Heart right ventricle (tissue), 16 donors: Measurements from ENCODE around the gene ZMYND8. TPM values are rescaled to one million over a fixed set of nuclear protein-coding genes. Genes with fewer than 3 reads are reported as not detected.

ENCODE experiments used
- ATAC-seq, 8 donors: fragments of 200-7000 bp; cut with Tn5 transposase; one replicate each; pipeline ENCODE4 v1.9.1; 2020; ENCODE audit warnings: mild to moderate bottlenecking in 8 of 8, moderate library complexity in 8 of 8, moderate number of reproducible peaks in 1 of 8
- DNase-seq, 2 donors: peaks; one replicate each; pipeline ENCODE4 v3.0.0-alpha.2; 2020
- H3K27ac ChIP-seq, 10 donors: fragments of 200-600 bp; sonication (generic) in 2 of 10; one replicate each; pipeline versions ENCODE4 v1.5.0 to v1.8.0; 2020 to 2022; ENCODE audit warnings: mild to moderate bottlenecking in 3 of 10
- H3K27me3 ChIP-seq, 7 donors: fragments of 200-600 bp; one replicate each; pipeline ENCODE4 v1.8.0; 2021 to 2022; ENCODE audit warnings: mild to moderate bottlenecking in 2 of 7
- H3K36me3 ChIP-seq, 9 donors: fragments of 200-600 bp; sonication (generic) in 1 of 9; one replicate each; pipeline versions ENCODE4 v1.5.0 to v1.8.0; 2020 to 2022; ENCODE audit warnings: mild to moderate bottlenecking in 2 of 9
- H3K4me1 ChIP-seq, 9 donors: fragments of 200-600 bp; sonication (generic) in 1 of 9; one replicate each; pipeline versions ENCODE4 v1.5.0 to v1.8.0; 2020 to 2022; ENCODE audit warnings: mild to moderate bottlenecking in 4 of 9
- H3K4me3 ChIP-seq, 10 donors: fragments of 200-600 bp; sonication (generic) in 2 of 10; one replicate each; pipeline versions ENCODE4 v1.5.0 to v1.8.0; 2020 to 2022; ENCODE audit warnings: mild to moderate bottlenecking in 7 of 10, moderate library complexity in 2 of 10
- H3K9me3 ChIP-seq, 11 donors: fragments of 200-600 bp in 10 of 11; sonication (generic) in 2 of 11; one replicate each; pipeline versions ENCODE4 v1.5.0 to v1.8.0; 2013 to 2022; ENCODE audit warnings: mild to moderate bottlenecking in 2 of 11, control low read depth in 1 of 11, moderate library complexity in 1 of 11
- WGBS, 2 donors: extraction: QIAGEN DNeasy Blood & Tissue Kit; methylation state at CpG; one replicate each; pipeline ENCODE4 v1.1.7; 2013; ENCODE audit warnings: inconsistent platforms in 1 of 2; 5-methylcytosine and 5-hydroxymethylcytosine counted together
- intact Hi-C, 10 donors: fragments of 100-400 bp; cut with DNase I; formaldehyde crosslinking; loops; one replicate each; pipeline versions ENCODE4 v1.11.1 to v1.14.2; 2022
- polyA plus RNA-seq, 2 donors: library from polyadenylated mRNA; stranded (reverse); fragments of 200-250 nt; gene quantifications; one replicate each; pipeline ENCODE4 v1.2.3, GENCODE V29; 2013
- total RNA-seq, 10 donors: library from RNA; stranded (reverse); fragmentation: NEBNext Ultra II Directional in 3 of 10; extraction: Animal tissue kit (Norgen Biotek cat#: 25700) in 3 of 10; gene quantifications; one replicate each; pipeline versions ENCODE4 v1.2.1 to v1.2.4, GENCODE V29; 2021 to 2023
- TF ChIP-seq, protein P1 (sequence below), 9 donors: fragments of 200-600 bp; sonication (generic) in 2 of 9; IDR thresholded peaks; one replicate each; pipeline versions ENCODE4 v1.5.0 to v1.8.0; 2021 to 2022; ENCODE audit warnings: antibody characterized with exemption in 9 of 9, mild to moderate bottlenecking in 5 of 9, moderate library complexity in 1 of 9
- donor health status: Arrhythmogenic right ventricular cardiomyopathy.
- donor health status: ischemic (EF 13 %, LVEDD 7.1; RV severe dilation, severe dysfunction).
- donor health status: healthy with polysubstance abuse.
- donor health status: DM: no; HTN: yes; CAD: no.
- donor health status: DM: no; HTN: no; CAD: no.
- donor health status: ischemic (EF 25% LVEDD 6.9; RV normal size, moderate dysfunction).
- donor health status: ischemic (EF 25% LVEDD 5.7; RV mildly dilated, moderate dysfunction).
- donor health status: healthy.
- donor health status: DM: yes; HTN: yes; CAD: no.
- donor health status: Ischemic cardiomyopathy.
- donor health status: ischemic (EF 35%, LVEDD 5.7; RV mildly dilated, moderate dysfunction).
- donor health status: nonischemic (EF 11% LVEDD 7.7; RV severe dilation, severe dysfunction).
- donor health status: DM: yes; HTN: yes; CAD: no.
- donor health status: PGD.
- donor health status: ischemic (EF 29% LVEDD 5.4; RV normal size, mild dysfunction).
- donor health status: nonischemic (EF 23%, LVEDD 6.1; RV moderate dilation, normal function).

The ZMYND8 gene
- total and polyA plus RNA-seq, 12 donors, result 6.4 to 39.0 (median 28.0) TPM

DNA sequence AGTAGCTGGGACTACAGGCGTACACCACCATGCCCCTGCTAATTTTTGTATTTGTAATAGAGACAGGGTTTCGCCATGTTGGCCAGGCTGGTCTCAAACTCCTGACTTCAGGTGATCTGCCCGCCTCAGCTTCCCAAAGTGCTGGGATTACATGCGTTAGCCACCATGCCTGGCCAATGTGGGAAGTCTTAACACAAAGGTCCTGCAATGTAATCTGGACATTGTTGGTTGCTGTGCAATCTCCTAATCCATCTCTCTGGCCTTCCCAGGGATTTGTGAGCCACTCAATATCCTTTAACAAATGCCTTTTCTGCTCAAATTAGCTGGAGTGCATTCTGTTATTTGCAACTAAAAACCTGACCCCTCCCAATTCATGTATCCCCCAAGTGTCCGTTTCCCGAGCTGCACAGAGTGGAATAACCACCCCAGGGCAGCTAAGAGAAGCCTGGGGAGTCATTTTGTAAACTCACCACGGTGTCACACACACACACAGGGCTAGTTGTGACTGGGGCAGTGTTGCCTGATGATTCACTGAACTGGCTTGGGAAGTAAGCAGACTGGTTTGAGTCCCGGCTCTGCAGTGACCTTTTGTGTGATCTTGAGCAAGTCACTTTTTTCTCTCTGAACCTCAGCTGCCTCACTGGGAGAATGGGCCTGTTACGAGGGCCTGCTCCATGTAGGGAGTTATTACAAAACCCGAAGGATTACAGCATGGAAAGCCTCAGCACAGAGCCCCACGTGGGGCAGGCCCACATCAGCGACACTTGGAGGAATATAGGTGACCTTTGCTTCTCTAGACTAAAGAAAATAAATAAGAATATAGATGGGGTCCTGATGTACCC lies 152.3 kb downstream of the ZMYND8 start:
- intact Hi-C loops, result loop anchor here in 2 of 10 donors (5.0 to 10.0 kb wide), 3 partner anchors 63 to 421 kb away; no protein-coding TSS in a partner anchor
- Histone ChIP-seq H3K9me3 (no peaks in the 10 kb centered on the region), H3K27ac (no peak overlapping the region), H3K36me3 (peaks cover 0 to 14% (median 0%) of the 10 kb centered on the region in 9 donors), H3K4me1 (peaks cover 0 to 16% (median 0%) of the 10 kb centered on the region in 9 donors), H3K27me3 (no peaks in the 10 kb centered on the region), H3K4me3 (no peak overlapping the region)
- 90 to 93% methylated on average over 12 of the region's 12 CpGs for WGBS, 2 donors
- TF ChIP-seq, protein P1, sequence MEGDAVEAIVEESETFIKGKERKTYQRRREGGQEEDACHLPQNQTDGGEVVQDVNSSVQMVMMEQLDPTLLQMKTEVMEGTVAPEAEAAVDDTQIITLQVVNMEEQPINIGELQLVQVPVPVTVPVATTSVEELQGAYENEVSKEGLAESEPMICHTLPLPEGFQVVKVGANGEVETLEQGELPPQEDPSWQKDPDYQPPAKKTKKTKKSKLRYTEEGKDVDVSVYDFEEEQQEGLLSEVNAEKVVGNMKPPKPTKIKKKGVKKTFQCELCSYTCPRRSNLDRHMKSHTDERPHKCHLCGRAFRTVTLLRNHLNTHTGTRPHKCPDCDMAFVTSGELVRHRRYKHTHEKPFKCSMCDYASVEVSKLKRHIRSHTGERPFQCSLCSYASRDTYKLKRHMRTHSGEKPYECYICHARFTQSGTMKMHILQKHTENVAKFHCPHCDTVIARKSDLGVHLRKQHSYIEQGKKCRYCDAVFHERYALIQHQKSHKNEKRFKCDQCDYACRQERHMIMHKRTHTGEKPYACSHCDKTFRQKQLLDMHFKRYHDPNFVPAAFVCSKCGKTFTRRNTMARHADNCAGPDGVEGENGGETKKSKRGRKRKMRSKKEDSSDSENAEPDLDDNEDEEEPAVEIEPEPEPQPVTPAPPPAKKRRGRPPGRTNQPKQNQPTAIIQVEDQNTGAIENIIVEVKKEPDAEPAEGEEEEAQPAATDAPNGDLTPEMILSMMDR (IDR thresholded peaks at IDR 0.05), result no peak
- DNase-seq (no peak), ATAC-seq (no peak)

DNA sequence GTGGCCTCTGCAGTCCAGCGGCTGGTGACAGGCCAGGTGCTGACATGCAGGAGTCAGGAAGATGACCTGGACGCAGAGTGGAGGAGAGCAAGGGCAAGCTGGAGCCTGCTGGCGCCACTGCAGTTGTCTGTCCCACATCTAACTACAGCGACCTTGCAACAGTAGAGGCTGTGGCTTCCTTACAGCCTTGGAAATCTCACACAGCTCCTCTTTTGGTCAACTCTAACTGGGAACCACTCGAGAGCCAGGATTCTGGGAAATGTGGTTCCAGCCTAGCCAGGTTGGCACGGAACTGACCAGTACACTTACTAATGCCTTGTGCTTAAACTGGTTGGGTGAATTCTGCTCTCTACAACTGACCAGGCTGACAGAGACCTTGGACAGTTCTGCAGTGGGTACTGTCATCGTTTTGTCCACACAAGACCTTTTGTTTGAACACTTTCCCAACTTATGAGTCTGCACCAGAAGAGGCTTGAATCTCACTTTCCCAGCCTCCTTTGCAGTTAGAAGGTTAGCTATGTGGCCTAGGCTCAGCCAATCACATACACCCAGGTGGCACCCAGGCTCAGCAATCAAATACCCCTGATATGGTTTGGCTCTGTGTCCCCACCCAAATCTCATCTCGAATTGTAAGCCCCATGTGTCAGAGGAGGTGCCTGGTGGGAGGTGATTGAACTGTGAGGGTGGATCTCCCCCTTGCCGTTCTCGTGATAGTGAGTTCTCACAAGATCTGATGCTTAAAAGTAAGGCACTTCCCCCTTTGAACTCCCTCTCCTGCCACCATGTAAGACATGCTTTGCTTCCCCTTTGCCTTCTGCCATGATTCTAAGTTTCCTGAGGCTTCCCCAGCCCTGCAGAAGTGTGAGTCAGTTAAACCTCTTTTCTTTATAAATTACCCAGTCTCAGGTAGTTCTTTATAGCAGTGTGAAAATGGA lies 153.5 kb downstream of the ZMYND8 start:
- peaks cover 0 to 16% (median 0%) of the 10 kb centered on the region in 9 donors for H3K4me1 ChIP-seq
- H3K9me3 ChIP-seq, result no peaks in the 10 kb centered on the region
- 78% methylated on average over 10 of the region's 10 CpGs for WGBS, 2 donors
- ATAC-seq (peak in 2 of 8 donors; percentile 4), DNase-seq (no peak)
- H3K27me3 ChIP-seq, result no peaks in the 10 kb centered on the region
- H3K36me3 ChIP-seq, result peaks cover 0 to 2% (median 0%) of the 10 kb centered on the region in 9 donors
- TF ChIP-seq, protein P1 (IDR thresholded peaks at IDR 0.05), result no peak
- no peak overlapping the region for H3K4me3 ChIP-seq
- intact Hi-C loops, result loop anchor here in 2 of 10 donors (5.0 to 10.0 kb wide), 3 partner anchors 64 to 422 kb away; no protein-coding TSS in a partner anchor
- H3K27ac ChIP-seq, result no peak overlapping the region

DNA sequence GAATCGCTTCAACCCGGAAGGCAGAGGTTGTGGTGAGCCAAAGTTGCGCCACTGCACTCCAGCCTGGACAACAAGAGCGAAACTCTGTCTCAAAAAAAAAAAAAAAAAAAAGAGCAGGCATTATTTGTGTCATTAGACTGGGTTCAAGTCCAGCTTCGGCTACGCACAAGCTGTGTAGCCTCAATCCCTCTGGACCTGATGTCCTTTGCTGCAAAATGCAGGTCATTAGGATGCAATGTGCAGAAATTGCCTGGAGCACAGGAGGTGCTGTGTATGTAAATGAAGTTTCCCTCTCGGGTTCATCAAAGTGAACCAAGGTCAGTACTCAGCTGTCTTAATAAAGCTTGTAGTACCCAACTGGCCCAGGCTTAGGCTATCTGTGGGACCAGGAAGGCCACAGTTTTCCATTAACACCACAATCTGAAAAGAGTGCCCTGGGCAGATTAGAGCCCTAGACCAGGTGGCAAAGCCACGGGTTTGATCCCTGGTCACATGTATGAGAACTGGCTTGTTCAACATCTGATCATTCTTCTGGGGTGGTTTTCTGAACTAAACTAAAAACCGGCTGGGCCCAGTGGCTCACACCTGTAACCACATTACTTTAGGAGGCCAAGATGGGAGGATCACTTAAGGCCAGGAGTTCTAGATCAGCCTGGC lies 155.3 kb downstream of the ZMYND8 start:
- WGBS, 2 donors, result 85 to 90% methylated on average over 9 of the region's 9 CpGs
- Histone ChIP-seq H3K36me3 (no peaks in the 10 kb centered on the region), H3K27ac (no peak overlapping the region), H3K9me3 (no peaks in the 10 kb centered on the region), H3K4me3 (no peak overlapping the region), H3K4me1 (peaks cover 0 to 12% (median 5%) of the 10 kb centered on the region in 9 donors), H3K27me3 (no peaks in the 10 kb centered on the region)
- TF ChIP-seq, protein P1 (IDR thresholded peaks at IDR 0.05), result no peak
- no peak for DNase-seq
- intact Hi-C loops, result loop anchor here in 2 of 10 donors (5.0 to 10.0 kb wide), 3 partner anchors 66 to 424 kb away; no protein-coding TSS in a partner anchor
- ATAC-seq, result no peak
